Measurements from ENCODE around the gene C3. TPM values are rescaled to one million over a fixed set of nuclear protein-coding genes. Genes with fewer than 3 reads are reported as not detected.

C3 gene
- total and polyA plus RNA-seq, 2 of the 13 experiments (the other 11 are each of a cell fraction or from before 2014, with no cell fraction given) = 1,455 to 6,272 TPM

- TF ChIP-seq, protein P1, sequence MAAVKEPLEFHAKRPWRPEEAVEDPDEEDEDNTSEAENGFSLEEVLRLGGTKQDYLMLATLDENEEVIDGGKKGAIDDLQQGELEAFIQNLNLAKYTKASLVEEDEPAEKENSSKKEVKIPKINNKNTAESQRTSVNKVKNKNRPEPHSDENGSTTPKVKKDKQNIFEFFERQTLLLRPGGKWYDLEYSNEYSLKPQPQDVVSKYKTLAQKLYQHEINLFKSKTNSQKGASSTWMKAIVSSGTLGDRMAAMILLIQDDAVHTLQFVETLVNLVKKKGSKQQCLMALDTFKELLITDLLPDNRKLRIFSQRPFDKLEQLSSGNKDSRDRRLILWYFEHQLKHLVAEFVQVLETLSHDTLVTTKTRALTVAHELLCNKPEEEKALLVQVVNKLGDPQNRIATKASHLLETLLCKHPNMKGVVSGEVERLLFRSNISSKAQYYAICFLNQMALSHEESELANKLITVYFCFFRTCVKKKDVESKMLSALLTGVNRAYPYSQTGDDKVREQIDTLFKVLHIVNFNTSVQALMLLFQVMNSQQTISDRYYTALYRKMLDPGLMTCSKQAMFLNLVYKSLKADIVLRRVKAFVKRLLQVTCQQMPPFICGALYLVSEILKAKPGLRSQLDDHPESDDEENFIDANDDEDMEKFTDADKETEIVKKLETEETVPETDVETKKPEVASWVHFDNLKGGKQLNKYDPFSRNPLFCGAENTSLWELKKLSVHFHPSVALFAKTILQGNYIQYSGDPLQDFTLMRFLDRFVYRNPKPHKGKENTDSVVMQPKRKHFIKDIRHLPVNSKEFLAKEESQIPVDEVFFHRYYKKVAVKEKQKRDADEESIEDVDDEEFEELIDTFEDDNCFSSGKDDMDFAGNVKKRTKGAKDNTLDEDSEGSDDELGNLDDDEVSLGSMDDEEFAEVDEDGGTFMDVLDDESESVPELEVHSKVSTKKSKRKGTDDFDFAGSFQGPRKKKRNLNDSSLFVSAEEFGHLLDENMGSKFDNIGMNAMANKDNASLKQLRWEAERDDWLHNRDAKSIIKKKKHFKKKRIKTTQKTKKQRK (IDR thresholded peaks at IDR 0.05; ENCODE audit: low read length) = no peak
- TF ChIP-seq, protein P2, sequence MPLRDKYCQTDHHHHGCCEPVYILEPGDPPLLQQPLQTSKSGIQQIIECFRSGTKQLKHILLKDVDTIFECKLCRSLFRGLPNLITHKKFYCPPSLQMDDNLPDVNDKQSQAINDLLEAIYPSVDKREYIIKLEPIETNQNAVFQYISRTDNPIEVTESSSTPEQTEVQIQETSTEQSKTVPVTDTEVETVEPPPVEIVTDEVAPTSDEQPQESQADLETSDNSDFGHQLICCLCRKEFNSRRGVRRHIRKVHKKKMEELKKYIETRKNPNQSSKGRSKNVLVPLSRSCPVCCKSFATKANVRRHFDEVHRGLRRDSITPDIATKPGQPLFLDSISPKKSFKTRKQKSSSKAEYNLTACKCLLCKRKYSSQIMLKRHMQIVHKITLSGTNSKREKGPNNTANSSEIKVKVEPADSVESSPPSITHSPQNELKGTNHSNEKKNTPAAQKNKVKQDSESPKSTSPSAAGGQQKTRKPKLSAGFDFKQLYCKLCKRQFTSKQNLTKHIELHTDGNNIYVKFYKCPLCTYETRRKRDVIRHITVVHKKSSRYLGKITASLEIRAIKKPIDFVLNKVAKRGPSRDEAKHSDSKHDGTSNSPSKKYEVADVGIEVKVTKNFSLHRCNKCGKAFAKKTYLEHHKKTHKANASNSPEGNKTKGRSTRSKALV (CRISPR knock-in tag; IDR thresholded peaks at IDR 0.05) = no peak
- TF ChIP-seq SMAD1 (CRISPR knock-in tag; IDR thresholded peaks at IDR 0.05; ENCODE audit: borderline replicate concordance, low read depth) (no peak), PHF20 (CRISPR knock-in tag; IDR thresholded peaks at IDR 0.05) (no peak), EEA1 (CRISPR knock-in tag; IDR thresholded peaks at IDR 0.05; ENCODE audit: borderline replicate concordance) (no peak), TOPORS (CRISPR knock-in tag; IDR thresholded peaks at IDR 0.05) (no peak), ZNF768 (CRISPR knock-in tag; IDR thresholded peaks at IDR 0.05) (no peak), MXD1 (CRISPR knock-in tag; IDR thresholded peaks at IDR 0.05) (no peak), ZNF572 (CRISPR knock-in tag; IDR thresholded peaks at IDR 0.05) (no peak), SRSF1 (optimal IDR thresholded peaks at IDR 0.05; ENCODE audit: low read depth, low read length) (no peak), BRD4 (CRISPR knock-in tag; IDR thresholded peaks at IDR 0.05) (no peak), ZFP82 (CRISPR knock-in tag; IDR thresholded peaks at IDR 0.05; ENCODE audit: borderline replicate concordance) (no peak), ZFP36L1 (CRISPR knock-in tag; IDR thresholded peaks at IDR 0.05) (no peak), ZBTB7B (CRISPR knock-in tag; IDR thresholded peaks at IDR 0.05) (0 out of 2 replicates have a peak, but pooled peaks have one; percentile 26), POGZ (CRISPR knock-in tag; IDR thresholded peaks at IDR 0.05) (peak; percentile 52; the same call in 1 of the 2 replicates), CEBPG (CRISPR knock-in tag; IDR thresholded peaks at IDR 0.05) (no peak), ZNF232 (CRISPR knock-in tag; IDR thresholded peaks at IDR 0.05; ENCODE audit: borderline replicate concordance) (0 out of 2 replicates have a peak, but pooled peaks have one; percentile 29), MYNN (CRISPR knock-in tag; IDR thresholded peaks at IDR 0.05; ENCODE audit: low read depth) (no peak)
- TF ChIP-seq, protein P3, sequence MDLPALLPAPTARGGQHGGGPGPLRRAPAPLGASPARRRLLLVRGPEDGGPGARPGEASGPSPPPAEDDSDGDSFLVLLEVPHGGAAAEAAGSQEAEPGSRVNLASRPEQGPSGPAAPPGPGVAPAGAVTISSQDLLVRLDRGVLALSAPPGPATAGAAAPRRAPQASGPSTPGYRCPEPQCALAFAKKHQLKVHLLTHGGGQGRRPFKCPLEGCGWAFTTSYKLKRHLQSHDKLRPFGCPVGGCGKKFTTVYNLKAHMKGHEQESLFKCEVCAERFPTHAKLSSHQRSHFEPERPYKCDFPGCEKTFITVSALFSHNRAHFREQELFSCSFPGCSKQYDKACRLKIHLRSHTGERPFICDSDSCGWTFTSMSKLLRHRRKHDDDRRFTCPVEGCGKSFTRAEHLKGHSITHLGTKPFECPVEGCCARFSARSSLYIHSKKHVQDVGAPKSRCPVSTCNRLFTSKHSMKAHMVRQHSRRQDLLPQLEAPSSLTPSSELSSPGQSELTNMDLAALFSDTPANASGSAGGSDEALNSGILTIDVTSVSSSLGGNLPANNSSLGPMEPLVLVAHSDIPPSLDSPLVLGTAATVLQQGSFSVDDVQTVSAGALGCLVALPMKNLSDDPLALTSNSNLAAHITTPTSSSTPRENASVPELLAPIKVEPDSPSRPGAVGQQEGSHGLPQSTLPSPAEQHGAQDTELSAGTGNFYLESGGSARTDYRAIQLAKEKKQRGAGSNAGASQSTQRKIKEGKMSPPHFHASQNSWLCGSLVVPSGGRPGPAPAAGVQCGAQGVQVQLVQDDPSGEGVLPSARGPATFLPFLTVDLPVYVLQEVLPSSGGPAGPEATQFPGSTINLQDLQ (CRISPR knock-in tag; IDR thresholded peaks at IDR 0.05) = no peak
Measured at GRCh38 chr19:6734096-6734696, 13.7 kb upstream of the C3 start (continued).
